Measurements from ENCODE around the gene AGPAT3.

Gene AGPAT3

DNA sequence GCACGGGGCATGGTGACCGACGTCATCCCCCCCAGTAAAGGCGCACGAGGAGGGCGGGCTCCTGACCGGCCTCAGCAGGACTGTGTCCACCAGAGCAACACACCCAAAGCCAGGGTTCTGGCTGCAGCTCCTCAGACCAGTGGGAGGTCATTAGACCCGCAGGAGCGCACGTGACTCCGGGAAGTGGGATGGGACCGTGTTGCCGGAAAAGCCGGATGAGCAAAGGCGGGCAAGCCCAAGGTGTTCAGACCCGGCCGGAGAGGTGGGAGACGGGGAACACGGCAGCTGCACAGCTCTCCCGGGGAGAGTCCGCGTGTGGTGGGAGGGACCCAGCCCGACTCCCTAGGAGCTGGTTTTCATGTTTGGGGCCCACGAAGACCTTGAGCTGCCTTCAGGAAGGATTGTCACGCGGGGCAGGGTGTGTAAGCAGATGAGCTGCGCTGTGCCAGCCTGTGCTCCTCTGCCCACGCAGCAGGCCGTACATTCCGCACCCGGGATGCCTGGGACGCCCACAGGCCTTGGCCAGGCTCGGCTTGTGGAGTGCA is 126.5 kb downstream of the AGPAT3 start:
- DNase-seq (ENCODE audit: extremely low read depth, low read depth), result no peak
- TF ChIP-seq CTCF (IDR thresholded peaks at IDR 0.05; ENCODE audit: low read depth, low read length, missing control alignments), result no peak
- H3K4me3 ChIP-seq (replicated peaks; ENCODE audit: low read depth, low read length), result no peak overlapping the region

DNA sequence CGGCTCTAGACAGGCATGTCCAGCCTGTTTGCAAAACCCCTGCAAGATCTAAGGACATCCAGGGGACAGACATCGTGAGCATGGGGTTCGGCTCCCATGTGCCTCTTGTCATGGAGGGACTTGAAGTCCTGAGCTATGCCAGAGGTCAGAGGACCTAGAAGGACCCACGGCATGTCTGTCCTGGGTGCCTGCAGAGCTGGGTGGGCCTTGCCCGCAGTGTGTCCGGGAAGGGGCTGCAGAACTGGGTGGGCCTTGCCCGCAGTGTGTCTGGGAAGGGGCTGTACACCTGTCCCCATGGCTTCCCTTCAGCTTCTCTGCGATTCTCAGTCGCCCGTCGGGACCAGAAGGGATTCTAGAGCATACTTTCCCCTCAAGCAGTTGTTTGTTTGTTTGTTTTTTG is 127.1 kb downstream of the AGPAT3 start:
- no peak for DNase-seq (ENCODE audit: extremely low read depth, low read depth)
- H3K4me3 ChIP-seq (replicated peaks; ENCODE audit: low read depth, low read length), result no peak overlapping the region
- no peak for TF ChIP-seq CTCF (IDR thresholded peaks at IDR 0.05; ENCODE audit: low read depth, low read length, missing control alignments)

GRCh38 chr21:43993420-43993934 is 128.5 kb downstream of the AGPAT3 start:
- no peak for DNase-seq (ENCODE audit: extremely low read depth, low read depth)
- no peak for TF ChIP-seq CTCF (IDR thresholded peaks at IDR 0.05; ENCODE audit: low read depth, low read length, missing control alignments)
- H3K4me3 ChIP-seq (replicated peaks; ENCODE audit: low read depth, low read length), result no peak overlapping the region

- TF ChIP-seq CTCF (IDR thresholded peaks at IDR 0.05; ENCODE audit: low read depth, low read length, missing control alignments), result no peak
Measured at GRCh38 chr21:43994085-43994484, 129.1 kb downstream of the AGPAT3 start.

DNA sequence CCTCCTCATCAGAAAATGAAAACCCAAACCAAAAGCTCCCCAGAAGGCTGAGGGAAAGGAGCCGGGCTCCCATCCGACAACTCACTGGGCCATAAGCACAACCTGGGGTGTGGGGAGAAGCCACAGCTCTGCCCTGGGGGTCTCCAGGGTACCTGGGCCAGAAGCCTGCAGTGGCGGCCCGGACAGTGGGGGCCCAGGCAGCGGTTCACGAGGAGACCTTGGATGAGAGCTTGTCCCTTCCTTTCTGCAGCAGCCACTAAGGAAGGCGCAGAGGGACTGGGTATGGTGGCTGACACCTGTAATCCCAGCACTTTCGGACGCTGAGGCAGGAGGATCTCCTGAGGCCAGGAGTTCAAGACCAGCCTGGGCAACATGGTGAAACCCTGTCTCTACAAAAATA is 129.6 kb downstream of the AGPAT3 start:
- TF ChIP-seq CTCF (IDR thresholded peaks at IDR 0.05; ENCODE audit: low read depth, low read length, missing control alignments), result no peak
- H3K4me3 ChIP-seq (replicated peaks; ENCODE audit: low read depth, low read length), result no peak overlapping the region
- DNase-seq (ENCODE audit: extremely low read depth, low read depth), result no peak

More at GRCh38 chr21:43994085-43994484, 129.1 kb downstream of the AGPAT3 start:
- no peak for DNase-seq (ENCODE audit: extremely low read depth, low read depth)
- no peak overlapping the region for H3K4me3 ChIP-seq (replicated peaks; ENCODE audit: low read depth, low read length)

- no peak overlapping the region for H3K4me3 ChIP-seq (replicated peaks; ENCODE audit: low read depth, low read length)
- DNase-seq (ENCODE audit: extremely low read depth, low read depth), result no peak
- TF ChIP-seq CTCF (IDR thresholded peaks at IDR 0.05; ENCODE audit: low read depth, low read length, missing control alignments), result no peak
Measured at GRCh38 chr21:43995521-43996105, 130.6 kb downstream of the AGPAT3 start.

All from HFF-Myc (cell line).